IMR-90 (cell line): ENCODE data around the gene GPR158. TPM values are rescaled to one million over a fixed set of nuclear protein-coding genes. Genes with fewer than 3 reads are reported as not detected.

Source experiments
- ATAC-seq: fragments of 200-7000 bp; cut with Tn5 transposase; 2 replicates; pipeline ENCODE4 v1.9.1; 2020; ENCODE audit warnings: low read depth, mild to moderate bottlenecking, moderate library complexity
- BruUV-seq: library from RNA; stranded (reverse); fragments of 400-500 nt; replicated peaks from 2 replicates; lab custom pipeline; 2021; lab: Mats Ljungman, UMichigan
- CTCF ChIA-PET: fragments of 300-600 bp; formaldehyde crosslinking; extraction: SDS; loops from one replicate; lab custom pipeline; 2021; ENCODE audit warnings: antibody characterized with exemption; lab: Yijun Ruan, JAX
- POLR2A ChIA-PET: fragments of 300-600 bp; sonication (Branson Sonifier 250); formaldehyde crosslinking; loops from one replicate; lab custom pipeline; 2022; ENCODE audit warnings: antibody characterized with exemption; ENCODE audit not compliant: unreplicated experiment; lab: Charles Lee
- DNase-seq: peaks from one replicate; pipeline ENCODE4 v3.0.0; 2013
- H2AFZ ChIP-seq: replicated peaks from 2 replicates; pipeline ENCODE3; 2013; ENCODE audit warnings: low read length, mild to moderate bottlenecking; ENCODE audit not compliant: poor library complexity
- H2AK5ac ChIP-seq: 2 replicates; pipeline ENCODE4 v1.6.1; 2013; ENCODE audit warnings: low read depth, low read length, inconsistent platforms
- H2AK9ac ChIP-seq: replicated peaks from 2 replicates; pipeline ENCODE3; 2013; ENCODE audit warnings: mild to moderate bottlenecking, low read depth, low read length, moderate library complexity; ENCODE audit not compliant: poor library complexity
- H2BK120ac ChIP-seq: 2 replicates; pipeline ENCODE4 v1.6.1; 2013; ENCODE audit warnings: low read depth, low read length, inconsistent platforms
- H2BK15ac ChIP-seq: 3 replicates; pipeline ENCODE4 v1.6.1; 2013; ENCODE audit warnings: low read depth, low read length, inconsistent platforms
- H2BK20ac ChIP-seq: 2 replicates; pipeline ENCODE4 v1.6.1; 2013; ENCODE audit warnings: low read depth, mild to moderate bottlenecking, inconsistent platforms, low read length, moderate library complexity
- H2BK5ac ChIP-seq: 2 replicates; pipeline ENCODE4 v1.6.1; 2013; ENCODE audit warnings: mild to moderate bottlenecking, low read depth, low read length, inconsistent platforms; ENCODE audit not compliant: poor library complexity, severe bottlenecking
- H3K14ac ChIP-seq: replicated peaks from 2 replicates; pipeline ENCODE4 v1.6.1; 2013; ENCODE audit warnings: low read depth, low read length, inconsistent platforms
- H3K18ac ChIP-seq: 2 replicates; pipeline ENCODE4 v1.6.1; 2013; ENCODE audit warnings: low read depth, low read length, control low read depth
- H3K23ac ChIP-seq: 2 replicates; pipeline ENCODE4 v1.6.1; 2013; ENCODE audit warnings: low read depth, low read length, inconsistent platforms
- H3K27ac ChIP-seq: 2 replicates; pipeline ENCODE4 v1.5.1; 2013; ENCODE audit warnings: mild to moderate bottlenecking, control low read depth, low read length; ENCODE audit not compliant: insufficient read depth
- H3K27me3 ChIP-seq: 2 replicates; pipeline ENCODE4 v1.6.1; 2013; ENCODE audit warnings: low read length; ENCODE audit not compliant: control insufficient read depth, insufficient read depth
- H3K36me3 ChIP-seq: 2 replicates; pipeline ENCODE4 v1.6.1; 2013; ENCODE audit warnings: low read length, mixed read lengths; ENCODE audit not compliant: control insufficient read depth, insufficient read depth
- H3K4ac ChIP-seq: 2 replicates; pipeline ENCODE4 v1.6.1; 2013; ENCODE audit warnings: low read depth, low read length, inconsistent platforms
- H3K4me1 ChIP-seq: 2 replicates; pipeline ENCODE4 v1.6.1; 2013; ENCODE audit warnings: low read length, mixed read lengths; ENCODE audit not compliant: control insufficient read depth, insufficient read depth
- H3K4me2 ChIP-seq: 2 replicates; pipeline ENCODE4 v1.6.1; 2013; ENCODE audit warnings: low read depth, mild to moderate bottlenecking, control low read depth, low read length, moderate library complexity
- H3K4me3 ChIP-seq: 2 replicates; pipeline ENCODE4 v1.5.1; 2013; ENCODE audit warnings: low read depth, mild to moderate bottlenecking, control low read depth, low read length, moderate library complexity; ENCODE audit not compliant: insufficient read depth
- H3K56ac ChIP-seq: 2 replicates; pipeline ENCODE4 v1.6.1; 2013; ENCODE audit warnings: low read length, inconsistent platforms; ENCODE audit not compliant: insufficient read depth; ENCODE audit errors: extremely low read depth
- H3K79me1 ChIP-seq, 2 experiments: 2 replicates each; pipeline ENCODE4 v1.6.1; 2013; ENCODE audit warnings: low read length in 2 of 2, inconsistent platforms in 1 of 2, low read depth in 1 of 2
- H3K9ac ChIP-seq: 2 replicates; pipeline ENCODE4 v1.6.1; 2013; ENCODE audit warnings: low read depth, low read length, control low read depth
- H3K9me1 ChIP-seq: 2 replicates; pipeline ENCODE4 v1.6.1; 2013; ENCODE audit warnings: low read length, inconsistent platforms; ENCODE audit not compliant: insufficient read depth
- H3K9me3 ChIP-seq: 2 replicates; pipeline ENCODE4 v1.6.1; 2013; ENCODE audit warnings: low read length; ENCODE audit not compliant: control insufficient read depth, insufficient read depth
- H4K20me1 ChIP-seq: 2 replicates; pipeline ENCODE4 v1.6.1; 2013; ENCODE audit warnings: low read length, inconsistent platforms; ENCODE audit not compliant: insufficient read depth
- H4K5ac ChIP-seq: 2 replicates; pipeline ENCODE4 v1.6.1; 2013; ENCODE audit warnings: mild to moderate bottlenecking, low read depth, low read length, control low read depth
- H4K8ac ChIP-seq, 2 experiments: 2 replicates each; pipeline ENCODE4 v1.6.1; 2013; ENCODE audit warnings: low read depth in 2 of 2, low read length in 2 of 2, control low read depth in 1 of 2, inconsistent platforms in 1 of 2
- H4K91ac ChIP-seq: 2 replicates; pipeline ENCODE4 v1.6.1; 2013; ENCODE audit warnings: low read depth, low read length, inconsistent platforms; ENCODE audit not compliant: insufficient read depth
- CHD1 ChIP-seq: IDR thresholded peaks from 2 replicates; pipeline ENCODE4 v1.6.1; 2012; ENCODE audit warnings: low read depth, low read length, improper control_type of control experiment
- FOS ChIP-seq: fragments of 150-350 bp; IDR thresholded peaks from 2 replicates; pipeline ENCODE4 v1.6.1; 2016; ENCODE audit warnings: low read depth, low read length
- MAFK ChIP-seq: IDR thresholded peaks from 2 replicates; pipeline ENCODE4 v1.6.1; 2012; ENCODE audit warnings: low read depth, low read length, improper control_type of control experiment
- RAD21 ChIP-seq: IDR thresholded peaks from 2 replicates; pipeline ENCODE4 v1.6.1; 2012; ENCODE audit warnings: low read length, improper control_type of control experiment
- WGBS, 2 experiments: methylation state at CpG; one replicate each; pipeline versions ENCODE4 v1.1.5 to v1.1.7; 2013; ENCODE audit warnings: missing lambda C conversion rate in 2 of 2; ENCODE audit not compliant: insufficient read length in 1 of 2; ENCODE audit errors: extremely low coverage in 2 of 2; 5-methylcytosine and 5-hydroxymethylcytosine counted together
- dilution Hi-C: fragments of 300-500 bp; cut with HindIII; formaldehyde crosslinking; loops from one replicate; pipeline ENCODE4 v1.14.3; 2018; ENCODE audit warnings: low sequenced_read_pairs; ENCODE audit not compliant: unreplicated experiment
- in situ Hi-C: fragments of 300-500 bp; cut with MboI; formaldehyde crosslinking; loops from 3 replicates; pipeline ENCODE4 v1.14.3; 2019; ENCODE audit warnings: low sequenced_read_pairs, inconsistent platforms, mixed read lengths
- intact Hi-C: fragments of 100-400 bp; cut with micrococcal nuclease; formaldehyde crosslinking; loops from 2 replicates; pipeline ENCODE4 v1.10.0; 2022
- polyA plus RNA-seq, 3 experiments: library from polyadenylated mRNA; depleted of rRNA; stranded (reverse); fragments of >200 nt; gene quantifications; 2 replicates each; pipeline ENCODE4 v1.2.3, GENCODE V29; 2012; ENCODE audit warnings: low replicate concordance in 1 of 3
- total RNA-seq: library from RNA; depleted of rRNA; stranded (reverse); fragments of >200 nt; gene quantifications from 2 replicates; pipeline ENCODE4 v1.2.3, GENCODE V29; 2012

Gene GPR158
- total and polyA plus RNA-seq, 2 of the 4 experiments (the other 2 are of a cell fraction), result not detected

DNA sequence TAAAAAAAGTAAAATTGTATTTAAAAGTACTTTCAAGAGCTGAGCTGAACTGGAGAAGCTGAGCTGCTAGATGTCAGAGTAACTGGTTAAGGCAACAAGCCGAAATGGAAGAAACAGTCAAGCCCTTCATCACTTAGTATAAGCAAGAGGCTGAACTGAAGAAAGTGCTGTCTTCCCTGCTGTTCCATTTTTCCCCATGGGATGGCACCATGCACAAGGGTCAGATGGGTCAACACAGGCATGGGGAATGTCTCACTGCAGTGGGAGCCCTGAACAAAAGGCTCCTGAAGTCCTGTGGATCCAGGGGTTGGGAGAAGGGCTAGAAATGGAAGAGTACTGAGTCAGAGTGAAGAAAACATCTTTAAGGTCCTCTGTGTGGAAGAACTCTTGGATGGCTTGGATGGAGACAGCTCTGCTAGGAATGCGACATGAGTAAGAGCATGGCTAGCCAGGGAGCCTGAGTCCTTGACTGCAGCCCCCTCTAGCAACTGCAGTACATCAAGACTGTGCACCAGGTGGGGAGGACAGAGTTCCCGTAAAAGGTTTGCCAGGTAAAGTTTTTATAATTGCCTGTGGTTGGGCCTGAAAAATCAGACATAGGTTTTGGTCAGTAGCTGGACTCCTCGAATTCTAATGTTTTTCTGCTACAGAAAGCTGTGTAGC is 348.3 kb downstream of the GPR158 start:
- no peak overlapping the region for H3K56ac ChIP-seq
- H2AFZ ChIP-seq, result no peak overlapping the region
- no peak overlapping the region for H3K27ac ChIP-seq
- no peak overlapping the region for H2BK15ac ChIP-seq
- no peak overlapping the region for H3K9ac ChIP-seq
- no peaks in the 10 kb centered on the region for H3K4me1 ChIP-seq
- in situ Hi-C loops (no loop called here), intact Hi-C loops (no loop called here), dilution Hi-C loops (no loop called here)
- no peak for TF ChIP-seq CHD1
- TF ChIP-seq RAD21, result no peak
- TF ChIP-seq MAFK, result no peak
- no peak for TF ChIP-seq FOS
- H3K27me3 ChIP-seq, result no peaks in the 10 kb centered on the region
- ATAC-seq (no peak), DNase-seq (no peak)
- no peaks in the 10 kb centered on the region for H3K79me1 ChIP-seq
- H3K23ac ChIP-seq, result no peak overlapping the region
- H3K18ac ChIP-seq, result no peak overlapping the region
- ChIA-PET CTCF (no interaction called here), POLR2A (no interaction called here)
- WGBS, 2 experiments, result no CpG with 5 or more reads among the region's 4 CpGs
- no peak overlapping the region for H4K91ac ChIP-seq
- H3K4ac ChIP-seq, result no peak overlapping the region
- H2BK20ac ChIP-seq, result no peak overlapping the region
- BruUV-seq, result no TSS peak
- no peak overlapping the region for H2BK120ac ChIP-seq
- peak overlapping the region; percentile 55 for H2AK9ac ChIP-seq
- H2AK5ac ChIP-seq, result no peak overlapping the region
- no peak overlapping the region for H4K5ac ChIP-seq
- H3K9me3 ChIP-seq, result peaks cover 4% of the 10 kb centered on the region; the same call in 1 of the 2 replicates
- H2BK5ac ChIP-seq, result no peak overlapping the region
- no peak overlapping the region for H4K8ac ChIP-seq
- no peak overlapping the region for H3K4me2 ChIP-seq
- no peaks in the 10 kb centered on the region for H3K9me1 ChIP-seq
- H3K36me3 ChIP-seq, result no peaks in the 10 kb centered on the region
- H3K4me3 ChIP-seq, result no peak overlapping the region
- no peaks in the 10 kb centered on the region for H4K20me1 ChIP-seq
- H3K14ac ChIP-seq, result no peak overlapping the region
